ENCODE measurements around the gene CLOCK.

The CLOCK gene

DNA sequence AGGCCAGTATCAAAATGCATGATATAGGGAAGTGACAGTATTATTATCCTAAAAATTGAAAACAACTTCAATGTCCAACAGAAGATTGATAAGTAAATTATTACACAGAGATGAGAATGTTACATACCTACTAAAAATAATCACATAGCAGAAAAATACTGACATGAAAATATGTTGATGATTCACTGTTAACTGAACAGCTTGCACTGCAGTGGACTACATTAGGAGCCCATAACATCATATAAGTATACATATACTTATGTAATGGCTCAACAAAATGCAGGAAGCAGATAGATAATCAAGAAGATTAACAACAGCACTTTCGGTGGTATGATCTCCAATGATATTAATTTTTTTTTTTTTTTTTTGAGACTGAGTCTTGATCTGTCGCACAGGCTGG lies 7.1 kb downstream of the CLOCK start:
- no peak for DNase-seq (ENCODE audit: low read depth)

DNA sequence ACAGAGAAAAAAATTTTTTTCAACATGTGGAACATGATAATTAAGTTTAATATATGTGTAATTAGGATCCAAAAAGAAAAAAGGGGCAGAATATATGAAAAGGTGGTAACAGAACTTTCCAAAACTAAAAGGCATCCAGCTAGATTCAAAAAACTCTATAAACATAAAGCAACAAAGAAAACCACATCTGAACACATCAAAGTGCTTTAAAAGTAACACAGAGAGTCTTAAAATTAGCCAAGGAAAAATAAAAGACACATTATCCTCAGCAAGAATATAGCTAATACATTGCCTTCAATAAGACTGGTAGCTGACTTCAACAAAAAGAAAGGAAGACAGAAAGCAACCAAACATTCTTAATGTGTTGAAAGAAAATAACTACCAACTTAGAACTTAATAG lies 8.2 kb downstream of the CLOCK start:
- no peak for DNase-seq (ENCODE audit: low read depth)

DNA sequence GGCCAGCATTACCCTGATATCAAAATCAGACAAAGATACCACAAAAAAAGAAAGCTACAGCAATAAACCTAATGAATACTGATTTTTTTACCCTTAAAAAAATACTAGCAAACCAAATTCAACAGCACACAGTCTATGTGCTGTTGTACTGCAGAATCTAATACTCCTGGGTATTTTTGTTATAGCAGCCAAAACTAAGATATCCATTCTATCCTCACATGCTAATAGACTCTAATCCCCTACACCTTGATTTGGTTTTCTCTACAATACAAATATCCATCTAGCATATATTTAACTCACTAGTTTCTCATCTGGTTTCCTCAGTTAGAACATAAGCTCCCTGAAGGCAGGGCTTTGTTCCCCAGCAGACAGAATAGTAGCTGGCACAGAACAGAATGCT lies 12.4 kb downstream of the CLOCK start:
- DNase-seq (ENCODE audit: low read depth): no peak

DNA sequence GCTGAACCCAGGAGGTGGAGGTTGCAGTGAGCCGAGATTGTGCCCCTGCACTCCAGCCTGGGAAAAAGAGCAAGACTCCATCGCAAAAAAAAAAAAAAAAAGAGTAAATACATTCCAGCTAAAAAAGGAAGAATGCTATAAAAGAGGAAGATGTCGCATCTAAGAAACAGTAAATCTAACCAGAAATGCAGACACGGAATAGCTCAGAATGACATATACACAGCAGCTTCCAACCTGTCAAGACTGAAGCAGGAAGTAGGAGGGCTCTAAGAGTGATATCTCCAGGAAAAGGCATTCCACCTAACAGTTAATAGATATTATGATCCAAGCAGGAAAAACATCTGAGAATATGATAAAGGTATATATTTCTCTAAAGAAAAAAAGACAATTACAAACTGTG lies 16.0 kb downstream of the CLOCK start:
- DNase-seq (ENCODE audit: low read depth): no peak

DNA sequence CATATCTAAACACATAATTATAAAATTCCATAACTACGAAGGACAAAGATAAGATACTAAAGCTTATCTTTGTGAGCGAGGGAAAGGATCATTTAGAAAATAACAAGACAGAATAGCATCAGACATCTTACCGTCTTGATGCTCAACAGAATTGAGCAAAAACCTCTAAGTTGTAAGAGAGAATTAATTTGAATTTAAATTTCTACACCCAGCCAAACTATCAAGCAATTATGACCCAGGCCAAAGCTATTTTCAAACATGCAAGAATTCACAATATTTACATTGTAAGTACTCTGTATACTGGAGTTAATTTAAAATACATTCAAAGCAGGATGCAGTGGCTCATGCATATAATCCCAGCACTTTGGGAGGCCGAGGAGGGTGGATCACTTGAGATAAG lies 16.5 kb downstream of the CLOCK start:
- no peak for DNase-seq (ENCODE audit: low read depth)

DNA sequence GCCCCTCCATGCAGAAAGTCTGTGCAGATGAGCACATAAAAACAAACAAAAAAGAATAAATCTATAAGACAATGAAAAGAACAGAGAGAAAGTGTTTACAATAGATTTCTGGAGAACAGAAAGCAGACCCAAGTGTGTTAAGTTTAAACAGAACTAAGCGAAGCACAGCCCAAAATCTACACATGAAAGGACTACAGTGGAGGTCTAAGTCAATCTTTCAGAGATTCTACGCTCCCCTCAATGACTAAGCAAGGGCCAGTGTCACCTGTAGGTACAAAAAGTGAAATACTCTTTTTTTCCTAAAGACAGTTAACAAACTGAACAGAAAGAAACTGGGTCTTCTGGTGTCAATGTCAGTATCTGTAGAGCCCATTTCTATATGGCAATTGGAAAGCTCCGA lies 18.2 kb downstream of the CLOCK start:
- no peak for DNase-seq (ENCODE audit: low read depth)

DNA sequence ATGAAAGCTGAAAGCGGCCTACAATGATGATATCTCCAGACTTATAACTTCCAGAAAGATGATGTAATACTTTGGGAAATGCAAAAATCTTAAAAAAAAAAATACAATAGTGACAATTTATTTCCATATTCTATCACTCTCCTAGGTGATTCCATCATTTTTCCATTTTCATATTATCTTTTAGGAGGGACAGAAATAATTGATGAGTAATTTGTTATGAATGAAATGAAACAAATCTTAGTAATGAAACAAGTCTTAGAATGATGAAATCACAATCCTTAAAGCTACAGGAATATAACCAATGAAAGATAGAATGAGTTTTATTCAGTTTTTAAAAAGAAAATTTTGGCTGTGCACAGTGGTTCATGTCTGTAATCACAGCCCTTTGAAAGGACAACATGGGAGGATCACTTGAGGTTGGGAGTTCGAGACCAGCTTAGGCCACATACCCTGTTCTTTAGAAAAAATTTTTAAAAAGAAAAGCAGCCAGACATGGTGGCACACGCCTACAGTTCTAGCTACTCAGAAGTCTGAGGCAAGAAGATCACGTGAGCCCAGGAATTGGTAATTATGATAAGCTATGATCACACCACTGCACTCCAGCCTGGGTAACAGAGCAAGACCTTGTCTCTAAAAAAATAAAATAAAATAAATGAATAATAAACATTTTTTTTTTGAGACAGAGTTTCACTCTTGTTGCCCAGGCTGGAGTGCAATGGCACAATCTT lies 21.7 kb downstream of the CLOCK start:
- DNase-seq (ENCODE audit: low read depth): no peak

DNA sequence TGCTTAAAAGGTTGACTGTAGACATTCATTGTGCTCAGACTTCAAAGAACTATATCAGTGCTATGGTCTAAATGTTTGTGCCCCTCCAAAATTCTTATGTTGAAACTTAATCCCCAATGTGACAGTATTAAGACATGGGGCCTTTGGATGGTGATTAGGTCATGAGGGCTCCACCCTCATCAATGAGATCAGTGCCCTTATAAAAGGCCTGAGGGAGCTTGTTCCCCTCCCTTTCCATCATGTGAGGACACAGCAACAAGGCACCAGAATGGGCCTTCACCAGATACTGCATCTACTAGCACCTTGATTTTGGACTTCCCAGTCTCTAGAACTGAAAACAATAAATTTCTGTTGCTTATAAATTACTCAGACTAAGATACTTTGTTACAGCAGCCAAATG lies 28.3 kb downstream of the CLOCK start:
- no peak for DNase-seq (ENCODE audit: low read depth)

DNA sequence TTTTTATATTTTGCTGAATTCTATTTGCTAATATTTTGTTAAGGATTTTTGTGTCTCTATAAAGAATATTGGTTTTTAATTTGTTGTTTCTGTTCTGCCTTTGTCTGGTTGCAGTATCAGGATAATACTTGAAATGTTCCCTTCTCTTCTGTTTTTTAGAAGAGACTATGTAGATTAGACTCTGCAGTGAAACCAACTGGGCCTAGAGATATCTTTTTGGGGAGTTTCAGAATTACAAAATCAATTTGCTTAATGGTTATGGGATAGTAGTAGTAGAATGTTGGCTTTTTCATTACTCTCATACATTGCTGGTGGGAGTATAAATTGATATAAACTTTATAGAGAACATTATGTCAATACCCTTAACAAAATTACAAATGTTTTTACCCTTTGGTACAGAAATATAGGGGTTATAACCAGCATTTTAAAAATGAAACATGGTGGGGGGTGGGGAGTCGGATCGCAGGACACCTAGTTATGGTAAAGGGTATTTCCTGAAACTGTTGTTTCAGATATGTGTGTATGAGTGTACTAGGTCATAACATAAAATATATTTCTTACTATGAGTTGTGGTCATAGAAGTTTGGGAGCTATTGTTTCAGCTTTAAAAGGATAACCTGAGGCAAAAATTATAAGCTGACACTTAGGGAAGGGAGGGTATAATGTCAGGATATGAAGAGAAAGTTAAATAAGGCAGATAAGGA lies 29.0 kb downstream of the CLOCK start:
- DNase-seq (ENCODE audit: low read depth): no peak

DNA sequence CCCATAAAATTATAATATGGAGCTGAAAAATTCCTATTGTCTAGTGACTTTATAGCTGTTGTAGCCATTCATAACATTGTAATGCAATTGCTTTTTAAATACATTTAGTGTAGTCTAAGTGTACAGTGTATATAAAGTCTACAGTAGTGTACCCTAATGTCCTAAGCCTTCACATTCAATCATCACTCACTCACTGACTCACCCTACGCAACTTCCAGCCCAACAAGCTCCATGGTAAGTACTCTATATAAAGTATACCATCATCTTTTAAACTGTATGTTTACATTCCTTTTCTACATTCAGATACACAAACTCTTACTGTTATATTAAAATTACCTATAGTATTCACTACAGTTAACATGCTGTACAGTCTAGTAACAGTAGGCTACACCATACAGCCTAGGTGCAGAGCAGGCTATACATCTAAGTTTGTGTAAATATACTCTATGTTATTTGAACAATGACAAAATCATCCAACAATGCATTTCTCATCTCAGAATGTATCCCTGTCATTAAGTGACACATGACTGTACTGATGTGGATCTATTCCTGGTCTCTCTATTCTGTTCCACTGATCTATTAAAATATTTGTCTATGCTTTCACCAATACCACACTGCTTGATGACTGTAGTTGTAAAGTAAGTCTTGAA lies 33.7 kb downstream of the CLOCK start:
- no peak for DNase-seq (ENCODE audit: low read depth)

DNA sequence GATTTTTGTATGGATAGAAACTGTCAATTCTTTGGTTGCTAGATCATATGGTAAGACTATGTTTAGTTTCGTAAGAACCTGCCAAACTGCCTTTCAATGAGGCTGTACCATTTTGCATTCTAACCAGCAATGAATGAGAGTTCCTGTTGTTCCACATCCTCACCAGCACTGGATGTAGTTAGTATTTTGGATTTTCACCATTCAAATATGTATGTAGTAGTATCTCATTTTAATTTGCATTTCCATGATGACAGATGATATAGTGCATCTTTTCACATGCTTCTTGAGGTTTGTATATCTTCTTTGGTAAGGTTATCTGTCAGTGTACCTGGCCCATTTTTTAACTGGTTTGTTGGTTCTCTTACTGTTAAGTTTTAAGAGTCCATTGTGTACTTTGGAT lies 34.6 kb downstream of the CLOCK start:
- DNase-seq (ENCODE audit: low read depth): no peak

DNA sequence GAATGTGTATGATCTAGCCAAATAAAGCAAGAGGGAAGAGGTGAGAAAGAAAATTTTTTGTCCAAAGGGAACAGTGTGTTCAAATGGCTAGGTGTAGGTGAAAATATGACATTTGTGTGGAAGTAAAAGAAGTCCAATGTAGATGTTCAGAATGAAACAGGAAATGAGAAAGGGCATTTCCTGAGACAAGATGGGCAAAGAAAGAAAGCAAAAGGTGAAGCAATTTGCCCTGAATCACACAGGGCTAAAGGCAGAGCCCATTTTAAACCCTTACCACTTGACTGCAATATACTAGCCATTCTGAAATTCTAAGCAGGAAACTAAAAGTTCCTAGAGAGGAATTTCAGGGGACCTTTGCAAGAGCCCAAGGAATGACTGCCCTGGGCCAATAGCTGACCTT lies 36.0 kb downstream of the CLOCK start:
- no peak for DNase-seq (ENCODE audit: low read depth)

DNA sequence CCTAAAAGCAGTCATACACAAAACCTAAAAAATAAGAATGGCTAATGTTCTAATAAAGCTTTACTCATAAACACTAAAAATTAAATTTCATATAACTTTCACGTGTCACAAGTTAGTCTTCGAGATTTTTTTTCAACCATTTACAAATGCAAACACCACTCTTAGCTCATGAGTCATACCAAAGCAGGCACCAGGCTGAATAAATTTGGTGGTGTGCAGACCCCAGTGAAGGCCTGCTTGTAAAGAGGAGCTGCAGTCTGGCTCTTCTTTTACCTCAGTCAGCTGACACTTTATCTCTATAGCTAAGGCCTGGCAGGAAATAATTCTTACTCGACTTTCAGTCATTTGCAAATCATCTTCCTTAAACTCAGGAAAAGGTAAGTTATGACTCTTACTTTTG lies 37.4 kb downstream of the CLOCK start:
- no peak for DNase-seq (ENCODE audit: low read depth)

DNA sequence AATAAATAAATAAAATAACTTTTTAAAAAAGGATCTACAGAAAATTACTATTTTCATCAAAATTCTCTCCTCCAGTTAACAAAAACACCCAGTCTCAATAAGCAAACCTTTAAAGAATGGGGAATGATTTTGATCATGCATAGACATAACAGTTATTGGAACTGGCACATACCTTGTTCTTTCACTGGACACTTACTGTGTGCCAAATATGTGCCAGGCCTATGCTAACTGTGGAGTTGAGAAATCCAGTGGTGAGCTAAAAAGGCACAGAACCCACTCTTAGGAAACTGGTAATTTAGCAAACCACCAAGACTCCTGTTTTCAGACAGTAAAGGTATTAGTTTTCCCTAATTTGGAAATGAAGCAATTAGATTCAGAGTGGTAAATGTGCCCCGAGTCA lies 39.1 kb downstream of the CLOCK start:
- no peak for DNase-seq (ENCODE audit: low read depth)

DNA sequence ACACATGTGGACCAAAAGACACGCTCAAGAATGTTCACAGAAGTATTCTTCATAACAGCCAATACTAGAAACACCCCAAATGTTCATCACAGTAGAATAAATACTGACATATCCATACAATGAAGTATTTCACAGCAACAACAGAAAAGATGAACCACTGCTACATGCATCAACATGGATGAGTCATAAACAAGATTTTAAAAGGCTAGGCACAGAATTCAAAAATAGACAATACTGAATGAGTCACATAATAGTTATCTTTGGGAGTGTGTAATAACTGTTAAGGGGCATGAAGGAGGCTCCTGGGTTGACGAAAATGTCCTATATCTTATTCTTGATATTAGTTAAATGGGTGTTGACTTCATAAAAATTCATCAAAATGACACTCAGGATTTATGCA lies 43.5 kb downstream of the CLOCK start:
- DNase-seq (ENCODE audit: low read depth): no peak

DNA sequence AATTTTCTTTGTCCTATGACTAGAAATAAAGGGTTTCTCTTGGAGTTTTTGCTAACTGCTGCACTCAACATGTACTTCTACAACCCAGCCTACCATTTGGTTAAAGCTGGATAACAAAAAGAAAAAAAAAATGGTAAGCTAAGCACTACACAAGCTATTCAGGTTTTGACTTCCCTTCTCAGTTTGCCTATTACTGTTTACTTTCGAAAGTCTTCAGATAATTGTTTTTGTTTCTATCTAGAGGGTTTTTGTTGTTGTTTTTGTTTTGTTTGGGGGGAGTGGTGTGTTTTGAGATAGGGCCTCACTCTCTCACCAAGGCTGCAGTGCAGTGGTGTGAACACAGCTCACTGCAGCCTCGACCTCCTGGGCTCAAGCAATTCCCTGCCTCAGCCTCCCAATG lies 46.6 kb downstream of the CLOCK start:
- DNase-seq (ENCODE audit: low read depth): no peak

DNA sequence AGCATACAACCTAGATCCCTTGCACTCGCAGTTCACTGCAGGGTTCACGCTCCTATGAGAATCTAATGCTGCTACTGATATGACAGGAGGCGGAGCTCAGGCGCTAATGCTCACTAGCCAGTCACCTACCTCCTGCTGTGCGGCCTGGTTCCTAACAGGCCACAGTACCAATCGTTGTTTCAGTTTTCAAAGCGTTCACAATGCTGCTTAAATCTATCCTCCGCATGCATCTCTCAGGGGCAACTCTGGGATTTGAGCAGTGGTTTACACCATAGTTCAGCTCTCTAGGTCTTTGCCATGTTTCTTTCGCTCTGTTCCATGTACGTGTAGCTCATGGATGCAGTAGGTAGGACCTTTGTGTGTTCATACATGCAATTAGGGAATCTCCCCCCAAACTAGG lies 47.2 kb downstream of the CLOCK start:
- DNase-seq (ENCODE audit: low read depth): no peak

DNA sequence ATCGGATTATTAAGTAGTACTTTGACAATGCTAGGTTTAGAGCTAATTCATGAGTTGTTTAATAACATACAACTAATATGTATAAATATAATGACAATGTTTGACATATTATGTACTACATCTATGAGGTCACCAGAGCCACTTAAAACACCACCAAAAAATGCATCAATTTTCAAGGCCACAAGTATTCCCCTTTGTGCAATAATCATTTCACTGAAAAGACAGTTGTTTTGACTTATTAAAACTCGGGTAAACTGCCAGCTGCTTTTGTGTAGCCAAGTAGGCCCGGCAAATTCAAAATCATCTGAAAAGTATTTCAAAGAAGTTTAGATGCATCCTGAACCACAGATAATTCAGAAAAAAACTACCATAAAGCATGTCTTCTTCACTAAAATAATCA lies 48.7 kb downstream of the CLOCK start:
- no peak for DNase-seq (ENCODE audit: low read depth)

DNA sequence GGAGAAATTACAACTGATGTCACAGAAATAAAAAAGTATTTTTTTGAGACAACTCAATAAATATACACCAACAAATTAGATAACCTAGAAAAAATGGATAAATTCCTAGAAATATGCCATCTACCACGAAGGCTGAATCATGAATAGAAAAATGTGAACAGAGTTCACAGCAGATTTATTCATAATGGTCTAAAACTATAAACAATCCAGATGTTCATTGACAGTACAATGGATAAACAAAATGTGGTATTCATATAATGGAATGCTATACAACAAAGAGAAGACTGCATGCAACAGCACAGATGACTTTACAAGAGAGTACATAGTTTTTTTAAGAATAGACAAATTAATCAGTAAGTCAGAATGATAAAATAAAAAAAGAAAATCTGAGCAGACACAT lies 55.2 kb downstream of the CLOCK start:
- no peak for DNase-seq (ENCODE audit: low read depth)

DNA sequence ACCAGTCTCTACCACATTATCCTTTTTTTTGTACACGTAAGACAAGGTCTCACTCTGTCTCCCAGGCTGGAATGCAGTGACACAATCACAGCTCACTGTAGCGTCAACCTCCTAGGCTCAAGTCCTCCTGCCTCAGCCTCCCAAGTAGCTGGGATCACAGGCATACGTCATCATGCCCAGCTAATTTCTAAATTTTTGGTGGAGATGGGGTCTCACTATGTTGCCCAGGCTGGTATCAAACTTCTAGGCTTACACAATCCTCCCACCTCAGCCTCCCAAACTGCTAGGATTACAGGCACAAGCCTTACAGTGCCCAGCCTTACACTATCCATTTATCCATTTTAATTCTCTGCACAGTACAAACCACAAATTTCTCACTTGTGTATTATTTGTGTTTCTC lies 58.0 kb downstream of the CLOCK start:
- DNase-seq (ENCODE audit: low read depth): no peak

DNA sequence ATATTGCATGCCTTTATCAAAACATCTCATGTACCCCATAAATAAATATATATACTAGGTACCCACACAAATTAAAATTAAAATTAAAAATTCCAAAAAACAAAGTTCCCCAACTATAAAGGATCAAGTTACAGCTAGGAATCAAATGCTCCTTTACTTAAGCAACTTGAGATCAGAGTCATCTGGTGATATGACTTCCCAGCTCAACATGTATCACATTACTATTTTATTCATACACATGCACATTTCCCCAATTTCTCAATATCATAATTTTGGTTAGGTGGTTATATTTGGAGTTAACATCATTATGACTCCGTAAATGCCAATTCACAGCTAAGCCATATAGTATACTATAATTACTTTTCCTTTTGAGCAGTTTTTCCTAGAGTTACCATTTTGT lies 60.9 kb downstream of the CLOCK start:
- no peak for DNase-seq (ENCODE audit: low read depth)

DNA sequence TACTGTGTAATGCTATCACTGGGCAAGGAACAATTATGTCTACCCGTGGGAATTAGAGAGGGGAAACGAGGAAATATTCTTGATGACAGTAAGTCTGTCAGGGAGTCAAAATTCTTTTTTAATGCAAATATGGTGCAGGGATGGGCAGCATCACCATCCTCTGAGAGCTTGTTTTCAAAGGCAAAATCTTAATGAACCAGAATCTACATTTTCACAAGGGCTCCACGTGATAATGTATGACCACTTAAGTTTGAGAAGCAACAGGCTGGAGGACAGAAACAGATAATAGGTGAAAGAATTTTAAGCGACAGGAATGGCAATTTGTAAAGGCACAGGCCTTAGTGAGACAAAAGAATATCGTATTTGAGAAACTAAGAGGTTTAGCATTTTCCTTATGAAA lies 63.4 kb downstream of the CLOCK start:
- DNase-seq (ENCODE audit: low read depth): no peak

DNA sequence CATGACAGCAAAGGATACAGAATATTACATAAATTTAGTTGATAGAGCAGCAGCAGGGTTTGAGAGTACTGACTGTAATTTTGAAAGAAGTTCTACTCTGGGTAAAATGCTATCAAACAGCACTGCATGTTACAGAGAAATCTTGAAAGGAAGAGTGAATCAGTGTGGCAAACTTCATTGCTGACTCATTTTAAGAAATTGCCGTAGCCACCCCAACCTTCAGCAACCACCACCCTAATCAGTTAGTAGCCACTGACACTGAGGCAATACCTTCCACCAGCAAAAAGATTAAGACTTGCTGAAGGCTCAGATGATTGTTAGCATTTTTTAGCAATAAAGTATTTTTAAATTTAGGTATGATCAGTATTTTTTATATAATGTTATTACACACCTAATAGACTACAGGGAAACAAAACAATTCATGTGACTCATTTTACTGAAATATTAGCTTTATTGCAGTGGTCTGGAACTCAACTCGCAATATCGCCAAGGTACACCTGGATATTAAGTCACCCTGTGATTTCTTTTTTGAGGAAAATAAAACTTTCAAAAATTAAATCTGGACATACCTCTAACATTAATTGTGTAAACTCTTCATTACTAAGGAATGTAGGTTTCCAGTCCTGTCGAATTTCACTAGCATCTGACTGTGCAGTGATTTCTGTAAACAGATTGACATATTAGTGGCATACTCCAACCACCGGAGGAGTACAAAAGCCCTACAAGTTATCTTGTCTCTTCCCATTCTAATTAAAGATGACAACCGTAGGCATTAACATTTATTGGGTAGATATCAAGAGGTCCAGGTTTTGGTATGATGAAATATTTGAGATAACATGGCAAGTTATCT lies 71.1 kb downstream of the CLOCK start:
- no peak for DNase-seq (ENCODE audit: low read depth)
